CD14-positive monocyte (primary cell): ENCODE measurements around the gene SPTBN4. TPM values are rescaled to one million over a fixed set of nuclear protein-coding genes. Genes with fewer than 3 reads are reported as not detected.

Experiments used
- DNase-seq, 3 donors: peaks; one replicate each; pipeline ENCODE4 v3.0.0-alpha.2; 2011 to 2022
- H2AFZ ChIP-seq: 2 replicates; pipeline ENCODE4 v1.6.0; 2012; ENCODE audit warnings: mild to moderate bottlenecking, low read depth, low read length, inconsistent platforms; ENCODE audit not compliant: insufficient read depth, poor library complexity, severe bottlenecking
- H3K27ac ChIP-seq, 2 donors: 1 replicate in 1 of 2; 2 replicates in 1 of 2; pipeline ENCODE4 v1.5.1; 2012 to 2013; ENCODE audit warnings: low read length in 2 of 2, control low read depth in 1 of 2, inconsistent platforms in 1 of 2, low read depth in 1 of 2, mild to moderate bottlenecking in 1 of 2
- H3K27me3 ChIP-seq, 2 donors: one replicate each; pipeline versions ENCODE4 v1.6.0 to v1.6.1; 2011 to 2013; ENCODE audit warnings: low read length in 2 of 2; ENCODE audit not compliant: control insufficient read depth in 2 of 2, insufficient read depth in 2 of 2
- H3K36me3 ChIP-seq, 2 donors: replicated peaks in 1 of 2; 1 replicate in 1 of 2; 2 replicates in 1 of 2; pipeline versions ENCODE4 v1.5.1 to v1.6.1; 2012 to 2013; ENCODE audit warnings: low read length in 2 of 2, control low read depth in 1 of 2, inconsistent platforms in 1 of 2, mild to moderate bottlenecking in 1 of 2; ENCODE audit not compliant: insufficient read depth in 2 of 2, control insufficient read depth in 1 of 2
- H3K4me1 ChIP-seq, 2 donors: 1 replicate in 1 of 2; 2 replicates in 1 of 2; pipeline versions ENCODE4 v1.5.1 to v1.6.1; 2012 to 2013; ENCODE audit warnings: low read length in 2 of 2, control low read depth in 1 of 2, inconsistent platforms in 1 of 2, mild to moderate bottlenecking in 1 of 2, moderate library complexity in 1 of 2; ENCODE audit not compliant: insufficient read depth in 2 of 2, control insufficient read depth in 1 of 2
- H3K4me2 ChIP-seq: replicated peaks from 2 replicates; pipeline ENCODE3; 2012; ENCODE audit warnings: low read length, moderate library complexity, mild to moderate bottlenecking; ENCODE audit not compliant: poor library complexity, severe bottlenecking; ENCODE audit errors: extremely low read depth
- H3K4me3 ChIP-seq, 3 experiments: fragments of 200-600 bp in 1 of 3; sonication (generic) in 1 of 3; replicated peaks in 1 of 3; 1 replicate in 2 of 3; 2 replicates in 1 of 3; pipeline ENCODE4 v1.5.1; 2011 to 2013; ENCODE audit warnings: low read length in 3 of 3, mild to moderate bottlenecking in 3 of 3, control low read depth in 2 of 3, low read depth in 2 of 3, inconsistent platforms in 1 of 3, moderate library complexity in 1 of 3
- H3K79me2 ChIP-seq: 2 replicates; pipeline ENCODE4 v1.6.0; 2012; ENCODE audit warnings: mild to moderate bottlenecking, control low read depth, inconsistent platforms, low read length, moderate library complexity; ENCODE audit not compliant: insufficient read depth
- H3K9ac ChIP-seq: 2 replicates; pipeline ENCODE4 v1.6.0; 2017; ENCODE audit warnings: low read length, mild to moderate bottlenecking; ENCODE audit not compliant: insufficient read depth, poor library complexity, severe bottlenecking
- H3K9me3 ChIP-seq, 2 donors: replicated peaks in 1 of 2; 1 replicate in 1 of 2; 2 replicates in 1 of 2; pipeline versions ENCODE4 v1.5.1 to v1.6.1; 2012 to 2013; ENCODE audit warnings: low read length in 2 of 2, control low read depth in 1 of 2; ENCODE audit not compliant: control insufficient read depth in 1 of 2, insufficient read depth in 1 of 2
- H4K20me1 ChIP-seq: 2 replicates; pipeline ENCODE4 v1.6.0; 2012; ENCODE audit warnings: mild to moderate bottlenecking, low read length, control low read depth, moderate library complexity; ENCODE audit not compliant: insufficient read depth
- H3K27ac Mint-ChIP-seq, 7 donors: one replicate each; pipeline ENCODE4 v1.8.0; 2020; ENCODE audit warnings: mild to moderate bottlenecking in 7 of 7, mixed read lengths in 7 of 7, moderate library complexity in 6 of 7, inconsistent platforms in 2 of 7
- H3K27me3 Mint-ChIP-seq, 3 donors: one replicate each; pipeline ENCODE4 v1.8.0; 2021 to 2022; ENCODE audit warnings: low read depth in 3 of 3, mild to moderate bottlenecking in 3 of 3, mixed read lengths in 3 of 3, moderate library complexity in 3 of 3, inconsistent platforms in 1 of 3
- H3K36me3 Mint-ChIP-seq, 2 donors: one replicate each; pipeline ENCODE4 v1.8.0; 2020; ENCODE audit warnings: mixed read lengths in 2 of 2, inconsistent platforms in 1 of 2, mild to moderate bottlenecking in 1 of 2
- H3K4me1 Mint-ChIP-seq: one replicate; pipeline ENCODE4 v1.8.0; 2020; ENCODE audit warnings: mild to moderate bottlenecking, mixed read lengths
- H3K4me3 Mint-ChIP-seq, 2 donors: one replicate each; pipeline ENCODE4 v1.8.0; 2020; ENCODE audit warnings: mild to moderate bottlenecking in 2 of 2, mixed read lengths in 2 of 2, moderate library complexity in 1 of 2
- H3K9me3 Mint-ChIP-seq, 7 donors: one replicate each; pipeline ENCODE4 v1.8.0; 2020 to 2022; ENCODE audit warnings: mixed read lengths in 7 of 7, mild to moderate bottlenecking in 6 of 7, moderate library complexity in 6 of 7, inconsistent platforms in 2 of 7
- WGBS: methylation state at CpG from one replicate; pipeline ENCODE4 v1.1.5; 2013; ENCODE audit warnings: missing lambda C conversion rate; ENCODE audit not compliant: insufficient coverage; 5-methylcytosine and 5-hydroxymethylcytosine counted together
- intact Hi-C, 2 donors: fragments of 100-400 bp; cut with micrococcal nuclease; formaldehyde crosslinking; loops; one replicate each; pipeline versions ENCODE4 v1.15.0 to v1.15.1; 2023
- polyA plus RNA-seq, 3 donors: library from polyadenylated mRNA; depleted of rRNA in 1 of 3; unstranded in 2 of 3; stranded (reverse) in 1 of 3; fragments of 300-500 nt in 2 of 3; fragments of >200 nt in 1 of 3; fragmentation: Illumina TruSeq in 2 of 3; gene quantifications; 1 replicate in 2 of 3; 2 replicates in 1 of 3; pipeline ENCODE4 v1.2.3, GENCODE V29; 2012 to 2021
- TF ChIP-seq, protein P1 (sequence below): fragments of 200-600 bp; IDR thresholded peaks from one replicate; pipeline ENCODE4 v1.8.0; 2022; ENCODE audit warnings: antibody characterized with exemption, mild to moderate bottlenecking

Gene SPTBN4
- polyA plus RNA-seq, 3 donors: 0.07 TPM; not detected in 2

DNA sequence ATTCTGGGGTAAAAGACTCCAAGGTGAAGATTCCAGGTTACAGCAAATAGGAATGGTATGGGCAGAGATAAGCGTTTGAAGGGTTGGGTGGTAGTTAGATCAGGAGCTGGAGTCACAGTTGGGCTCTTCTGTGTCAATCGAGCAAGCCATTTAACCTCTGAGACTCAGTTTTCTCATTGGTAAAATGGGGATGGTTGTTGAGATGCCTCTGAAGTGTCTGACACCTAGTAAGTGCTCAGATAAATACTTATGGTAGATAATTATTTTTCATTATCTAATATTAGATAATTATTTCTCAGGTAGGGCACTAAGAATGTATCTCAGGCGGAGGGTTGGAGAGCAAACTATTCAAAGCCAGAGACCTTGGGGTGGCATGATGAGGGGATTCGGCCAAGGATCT is 142.2 kb downstream of the SPTBN4 start:
- Histone ChIP-seq H3K27ac (no peak overlapping the region), H2AFZ (peak overlapping the region; percentile 90), H3K79me2 (no peaks in the 10 kb centered on the region), H3K27me3 (peaks cover 2 to 48% of the 10 kb centered on the region in 2 donors), H3K9ac (no peak overlapping the region), H4K20me1 (peaks cover 8% of the 10 kb centered on the region), H3K4me1 (peaks cover 55 to 65% of the 10 kb centered on the region in 2 donors), H3K36me3 (no peaks in the 10 kb centered on the region), H3K4me2 (peak overlapping the region; percentile 91), H3K9me3 (no peaks in the 10 kb centered on the region), H3K4me3 (peak overlapping the region in 1 of 3 experiments; percentile 74)
- Mint-ChIP-seq H3K27ac (peak overlapping the region in 1 of 7 donors; percentile 31), H3K4me3 (peak overlapping the region in 1 of 2 donors; percentile 86), H3K4me1 (peaks cover 68% of the 10 kb centered on the region), H3K36me3 (peaks cover 0 to 15% of the 10 kb centered on the region in 2 donors), H3K27me3 (peaks cover 44 to 72% (median 59%) of the 10 kb centered on the region in 3 donors), H3K9me3 (peaks cover 2 to 13% (median 7%) of the 10 kb centered on the region in 7 donors)
- intact Hi-C loops: loop anchor here in 1 of 2 donors (10.0 kb wide), 1 partner anchor 304 kb away; no protein-coding TSS in a partner anchor
- no peak for DNase-seq
- WGBS: 67% methylated on average over 2 of the region's 4 CpGs
- TF ChIP-seq, protein P1, sequence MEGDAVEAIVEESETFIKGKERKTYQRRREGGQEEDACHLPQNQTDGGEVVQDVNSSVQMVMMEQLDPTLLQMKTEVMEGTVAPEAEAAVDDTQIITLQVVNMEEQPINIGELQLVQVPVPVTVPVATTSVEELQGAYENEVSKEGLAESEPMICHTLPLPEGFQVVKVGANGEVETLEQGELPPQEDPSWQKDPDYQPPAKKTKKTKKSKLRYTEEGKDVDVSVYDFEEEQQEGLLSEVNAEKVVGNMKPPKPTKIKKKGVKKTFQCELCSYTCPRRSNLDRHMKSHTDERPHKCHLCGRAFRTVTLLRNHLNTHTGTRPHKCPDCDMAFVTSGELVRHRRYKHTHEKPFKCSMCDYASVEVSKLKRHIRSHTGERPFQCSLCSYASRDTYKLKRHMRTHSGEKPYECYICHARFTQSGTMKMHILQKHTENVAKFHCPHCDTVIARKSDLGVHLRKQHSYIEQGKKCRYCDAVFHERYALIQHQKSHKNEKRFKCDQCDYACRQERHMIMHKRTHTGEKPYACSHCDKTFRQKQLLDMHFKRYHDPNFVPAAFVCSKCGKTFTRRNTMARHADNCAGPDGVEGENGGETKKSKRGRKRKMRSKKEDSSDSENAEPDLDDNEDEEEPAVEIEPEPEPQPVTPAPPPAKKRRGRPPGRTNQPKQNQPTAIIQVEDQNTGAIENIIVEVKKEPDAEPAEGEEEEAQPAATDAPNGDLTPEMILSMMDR: no peak

- TF ChIP-seq, protein P1: no peak
- H3K27ac Mint-ChIP-seq: peak overlapping the region in 6 of 7 donors; percentile 46 to 87 (median 73)
- DNase-seq: peak; percentile 76 to 88 (median 87)
- Histone ChIP-seq H3K4me2 (peak overlapping the region; percentile 91), H3K9ac (peak overlapping the region; percentile 49), H3K79me2 (no peaks in the 10 kb centered on the region), H3K4me3 (peak overlapping the region; percentile 35 to 74 (median 37)), H3K9me3 (no peaks in the 10 kb centered on the region), H3K27me3 (peaks cover 2 to 46% of the 10 kb centered on the region in 2 donors), H4K20me1 (peaks cover 2% of the 10 kb centered on the region), H3K36me3 (no peaks in the 10 kb centered on the region), H3K4me1 (peaks cover 55 to 65% of the 10 kb centered on the region in 2 donors), H2AFZ (peak overlapping the region; percentile 90), H3K27ac (peak overlapping the region in 1 of 2 donors; percentile 60)
- H3K4me1 Mint-ChIP-seq: peaks cover 67% of the 10 kb centered on the region
- peak overlapping the region; percentile 73 to 86 for H3K4me3 Mint-ChIP-seq
- under 1% methylated on average over 48 of the region's 50 CpGs for WGBS
- peaks cover 46 to 69% (median 58%) of the 10 kb centered on the region in 3 donors for H3K27me3 Mint-ChIP-seq
- peaks cover 0 to 12% of the 10 kb centered on the region in 2 donors for H3K36me3 Mint-ChIP-seq
- peaks cover 0 to 14% (median 5%) of the 10 kb centered on the region in 7 donors for H3K9me3 Mint-ChIP-seq
- intact Hi-C loops: loop anchor here in 1 of 2 donors (10.0 kb wide), 1 partner anchor 305 kb away; no protein-coding TSS in a partner anchor
These were observed 143.0 kb downstream of the SPTBN4 start for GRCh38 chr19:40609561-40610395.
